Thyroid gland (tissue), 4 donors: ENCODE measurements around the gene OSCAR. TPM values are rescaled to one million over a fixed set of nuclear protein-coding genes. Genes with fewer than 3 reads are reported as not detected.
A peak's percentile ranks its signal among the peaks of the same experiment; 100 is the strongest.

Source experiments
- DNase-seq, 2 donors: peaks; one replicate each; pipeline ENCODE4 v3.0.0-alpha.2; 2019
- H3K27ac ChIP-seq, 3 donors: fragments of 200-600 bp; sonication (generic); 1 replicate in 2 of 3; 2 replicates in 1 of 3; pipeline ENCODE4 v1.5.1; 2016 to 2019; ENCODE audit warnings: mild to moderate bottlenecking in 1 of 3, moderate library complexity in 1 of 3
- H3K27me3 ChIP-seq: fragments of 200-600 bp; sonication (generic); one replicate; pipeline ENCODE4 v1.5.1; 2019
- H3K36me3 ChIP-seq, 2 donors: fragments of 200-600 bp; sonication (generic); one replicate each; pipeline ENCODE4 v1.5.1; 2016 to 2019
- H3K4me1 ChIP-seq, 2 donors: fragments of 200-600 bp; sonication (generic); one replicate each; pipeline ENCODE4 v1.5.1; 2017 to 2019
- H3K4me3 ChIP-seq, 3 donors: fragments of 200-600 bp; sonication (generic); replicated peaks in 1 of 3; 1 replicate in 2 of 3; 2 replicates in 1 of 3; pipeline ENCODE4 v1.5.1; 2016; ENCODE audit warnings: mild to moderate bottlenecking in 1 of 3
- H3K9me3 ChIP-seq: fragments of 200-600 bp; sonication (generic); one replicate; pipeline ENCODE4 v1.5.1; 2017
- CTCF ChIP-seq, 6 experiments: fragments of 200-600 bp in 3 of 6; fragments of 450-650 bp in 3 of 6; sonication (generic) in 3 of 6; IDR thresholded peaks; one replicate each; pipeline ENCODE4 v1.5.1; 2016 to 2019; ENCODE audit warnings: antibody characterized with exemption in 6 of 6, mild to moderate bottlenecking in 2 of 6, inconsistent platforms in 1 of 6, moderate library complexity in 1 of 6
- POLR2A ChIP-seq, 2 donors: fragments of 450-650 bp; IDR thresholded peaks; one replicate each; pipeline ENCODE4 v1.6.1; 2017; ENCODE audit warnings: antibody characterized with exemption in 2 of 2, mild to moderate bottlenecking in 2 of 2, moderate library complexity in 1 of 2
- WGBS, 2 donors: methylation state at CpG; one replicate each; pipeline ENCODE4 v1.1.5; 2017; 5-methylcytosine and 5-hydroxymethylcytosine counted together
- intact Hi-C: fragments of 100-400 bp; cut with DNase I; formaldehyde crosslinking; loops from one replicate; pipeline ENCODE4 v1.15.1; 2023
- total RNA-seq, 4 donors: library from RNA; depleted of rRNA; stranded (reverse); fragments of >200 nt; gene quantifications; one replicate each; pipeline ENCODE4 v1.2.3, GENCODE V29; 2016

Gene OSCAR
- total RNA-seq, 4 donors from 2014 or later: 0.39 to 1.1 (median 0.96) TPM; not detected in 1

GRCh38 chr19:54137699-54138488 is 37.3 kb upstream of the OSCAR start, which contains the start of gene CNOT3:
Gene CNOT3, plus strand, starts transcription at chr19:54137762. Its CDS starts 5,217 bp downstream, at chr19:54142979.
- H3K9me3 ChIP-seq: no peaks in the 10 kb centered on the region
- intact Hi-C loops: no loop called here
- peaks cover 3 to 6% of the 10 kb centered on the region in 2 donors for H3K36me3 ChIP-seq
- peak; percentile 23 to 31 for DNase-seq
- H3K27ac ChIP-seq: peak within 1 kb of the TSS; percentile 89 to 96 (median 96)
- 3 to 7% methylated on average over 6 to 7 of the region's 103 CpGs for WGBS, 2 donors
- no peaks in the 10 kb centered on the region for H3K27me3 ChIP-seq
- TF ChIP-seq POLR2A (IDR thresholded peaks at IDR 0.05) (peak in 1 of 2 donors; percentile 88), CTCF (IDR thresholded peaks at IDR 0.05) (no peak)
- peaks cover 26 to 41% of the 10 kb centered on the region in 2 donors for H3K4me1 ChIP-seq
- peak within 1 kb of the TSS; percentile 92 to 100 (median 97) for H3K4me3 ChIP-seq

GRCh38 chr19:54136864-54137698 is 36.5 kb upstream of the OSCAR start:
- intact Hi-C loops: no loop called here
- peak overlapping the region; percentile 2 to 100 (median 97) for H3K4me3 ChIP-seq
- no peak overlapping the region for H3K27ac ChIP-seq
- DNase-seq: peak; percentile 100
- H3K4me1 ChIP-seq: peaks cover 26 to 40% of the 10 kb centered on the region in 2 donors
- no peaks in the 10 kb centered on the region for H3K27me3 ChIP-seq
- H3K9me3 ChIP-seq: no peaks in the 10 kb centered on the region
- peaks cover 0 to under 1% of the 10 kb centered on the region in 2 donors for H3K36me3 ChIP-seq
- TF ChIP-seq POLR2A (IDR thresholded peaks at IDR 0.05) (peak in 1 of 2 donors; percentile 90), CTCF (IDR thresholded peaks at IDR 0.05) (no peak)
- 0% methylated on average over 18 to 34 of the region's 46 CpGs for WGBS, 2 donors

- Histone ChIP-seq H3K9me3 (no peaks in the 10 kb centered on the region), H3K36me3 (peaks cover 5 to 9% of the 10 kb centered on the region in 2 donors), H3K4me1 (peaks cover 19 to 32% of the 10 kb centered on the region in 2 donors), H3K4me3 (peak overlapping the region in 2 of 3 donors; percentile 2 to 35), H3K27me3 (no peaks in the 10 kb centered on the region), H3K27ac (no peak overlapping the region)
- DNase-seq: peak in 1 of 2 donors; percentile 23
- TF ChIP-seq CTCF (IDR thresholded peaks at IDR 0.05): no peak
- no peak for TF ChIP-seq POLR2A (IDR thresholded peaks at IDR 0.05)
- 4 to 5% methylated on average over 28 to 30 of the region's 30 CpGs for WGBS, 2 donors
- intact Hi-C loops: no loop called here
Observed at GRCh38 chr19:54136086-54136863, 35.7 kb upstream of the OSCAR start.

- intact Hi-C loops: no loop called here
- WGBS, 2 donors: 56 to 70% methylated on average over 2 of the region's 2 CpGs
Observed at GRCh38 chr19:54133957-54134590, 33.5 kb upstream of the OSCAR start.

More at GRCh38 chr19:54133957-54134590, 33.5 kb upstream of the OSCAR start:
- H3K4me3 ChIP-seq: no peak overlapping the region
- peaks cover 13 to 16% of the 10 kb centered on the region in 2 donors for H3K4me1 ChIP-seq
- no peaks in the 10 kb centered on the region for H3K9me3 ChIP-seq
- TF ChIP-seq CTCF (IDR thresholded peaks at IDR 0.05) (no peak), POLR2A (IDR thresholded peaks at IDR 0.05) (no peak)
- no peak for DNase-seq
- peaks cover 16 to 17% of the 10 kb centered on the region in 2 donors for H3K36me3 ChIP-seq
- H3K27ac ChIP-seq: no peak overlapping the region
- H3K27me3 ChIP-seq: no peaks in the 10 kb centered on the region
